IMR-90 (cell line): Measurements from ENCODE around the gene PAX2.

Source experiments
- BHLHE40 ChIP-seq: fragments of 150-350 bp; IDR thresholded peaks from 2 replicates; pipeline ENCODE4 v1.6.1; 2016; ENCODE audit warnings: mild to moderate bottlenecking, low read depth, low read length
- CEBPB ChIP-seq: IDR thresholded peaks from 2 replicates; pipeline ENCODE4 v1.6.1; 2012; ENCODE audit warnings: low read depth, low read length, improper control_type of control experiment
- CTCF ChIP-seq: conservative IDR thresholded peaks from 2 replicates; pipeline ENCODE4 v1.5.1; 2012; ENCODE audit warnings: mild to moderate bottlenecking, low read depth, low read length, improper control_type of control experiment
- FOS ChIP-seq: fragments of 150-350 bp; IDR thresholded peaks from 2 replicates; pipeline ENCODE4 v1.6.1; 2016; ENCODE audit warnings: low read depth, low read length
- MAFK ChIP-seq: IDR thresholded peaks from 2 replicates; pipeline ENCODE4 v1.6.1; 2012; ENCODE audit warnings: low read depth, low read length, improper control_type of control experiment
- MAZ ChIP-seq: IDR thresholded peaks from 2 replicates; pipeline ENCODE4 v1.6.1; 2012; ENCODE audit warnings: low read depth, mild to moderate bottlenecking, low read length, improper control_type of control experiment, moderate library complexity, borderline replicate concordance
- MXI1 ChIP-seq: IDR thresholded peaks from 2 replicates; pipeline ENCODE4 v1.6.1; 2012; ENCODE audit warnings: low read depth, mild to moderate bottlenecking, low read length, moderate library complexity, borderline replicate concordance
- NFE2L2 ChIP-seq: fragments of 150-350 bp; IDR thresholded peaks from 2 replicates; pipeline ENCODE4 v1.6.1; 2016; ENCODE audit warnings: low read depth, mild to moderate bottlenecking, low read length
- POLR2A ChIP-seq: IDR thresholded peaks from 2 replicates; pipeline ENCODE4 v1.6.1; 2012; ENCODE audit warnings: mild to moderate bottlenecking, low read depth, low read length
- RAD21 ChIP-seq: IDR thresholded peaks from 2 replicates; pipeline ENCODE4 v1.6.1; 2012; ENCODE audit warnings: low read length, improper control_type of control experiment
- RCOR1 ChIP-seq: IDR thresholded peaks from 2 replicates; pipeline ENCODE4 v1.6.1; 2012; ENCODE audit warnings: mild to moderate bottlenecking, low read length, improper control_type of control experiment; ENCODE audit not compliant: insufficient replicate concordance
- RFX5 ChIP-seq: IDR thresholded peaks from 2 replicates; pipeline ENCODE4 v1.8.0; 2012; ENCODE audit warnings: low read depth, mild to moderate bottlenecking, low read length, moderate library complexity
- SMC3 ChIP-seq: fragments of 150-350 bp; IDR thresholded peaks from 2 replicates; pipeline ENCODE4 v1.6.1; 2016; ENCODE audit warnings: low read depth, mild to moderate bottlenecking, antibody characterized with exemption, low read length, moderate library complexity
- TF ChIP-seq, protein P1 (sequence below): fragments of 150-350 bp; IDR thresholded peaks from 2 replicates; pipeline ENCODE4 v1.6.1; 2017; ENCODE audit warnings: mild to moderate bottlenecking, antibody characterized with exemption, low read length, low read depth

- no peak for TF ChIP-seq CTCF
- no peak for TF ChIP-seq RAD21
- TF ChIP-seq CEBPB, result no peak
- no peak for TF ChIP-seq POLR2A
- TF ChIP-seq SMC3, result no peak
- TF ChIP-seq FOS, result no peak
- TF ChIP-seq, protein P1, sequence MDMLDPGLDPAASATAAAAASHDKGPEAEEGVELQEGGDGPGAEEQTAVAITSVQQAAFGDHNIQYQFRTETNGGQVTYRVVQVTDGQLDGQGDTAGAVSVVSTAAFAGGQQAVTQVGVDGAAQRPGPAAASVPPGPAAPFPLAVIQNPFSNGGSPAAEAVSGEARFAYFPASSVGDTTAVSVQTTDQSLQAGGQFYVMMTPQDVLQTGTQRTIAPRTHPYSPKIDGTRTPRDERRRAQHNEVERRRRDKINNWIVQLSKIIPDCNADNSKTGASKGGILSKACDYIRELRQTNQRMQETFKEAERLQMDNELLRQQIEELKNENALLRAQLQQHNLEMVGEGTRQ, result no peak
- no peak for TF ChIP-seq MAFK
- TF ChIP-seq MXI1, result no peak
- TF ChIP-seq NFE2L2, result no peak
- no peak for TF ChIP-seq RCOR1
- TF ChIP-seq MAZ, result no peak
- TF ChIP-seq BHLHE40, result no peak
- no peak for TF ChIP-seq RFX5
These were observed 65.9 kb downstream of the PAX2 start for GRCh38 chr10:100811261-100811660.
